Measurements from ENCODE around the gene TAP2.

TAP2 gene

GRCh38 chr6:32853541-32854375 is 15.2 kb upstream of the TAP2 start, which contains the start of the genes PSMB9 and TAP1:
TSS of gene PSMB9 (plus strand) at chr6:32854192. CDS start at chr6:32854230, 38 bp downstream.
TSS of gene TAP1 (minus strand) at chr6:32853704. CDS start at chr6:32853636, 68 bp downstream.
- peak; percentile 85 to 97 for DNase-seq

- DNase-seq = peak in 1 of 2 experiments; percentile 25
Measured at GRCh38 chr6:32852844-32853540, 14.5 kb upstream of the TAP2 start.

DNA sequence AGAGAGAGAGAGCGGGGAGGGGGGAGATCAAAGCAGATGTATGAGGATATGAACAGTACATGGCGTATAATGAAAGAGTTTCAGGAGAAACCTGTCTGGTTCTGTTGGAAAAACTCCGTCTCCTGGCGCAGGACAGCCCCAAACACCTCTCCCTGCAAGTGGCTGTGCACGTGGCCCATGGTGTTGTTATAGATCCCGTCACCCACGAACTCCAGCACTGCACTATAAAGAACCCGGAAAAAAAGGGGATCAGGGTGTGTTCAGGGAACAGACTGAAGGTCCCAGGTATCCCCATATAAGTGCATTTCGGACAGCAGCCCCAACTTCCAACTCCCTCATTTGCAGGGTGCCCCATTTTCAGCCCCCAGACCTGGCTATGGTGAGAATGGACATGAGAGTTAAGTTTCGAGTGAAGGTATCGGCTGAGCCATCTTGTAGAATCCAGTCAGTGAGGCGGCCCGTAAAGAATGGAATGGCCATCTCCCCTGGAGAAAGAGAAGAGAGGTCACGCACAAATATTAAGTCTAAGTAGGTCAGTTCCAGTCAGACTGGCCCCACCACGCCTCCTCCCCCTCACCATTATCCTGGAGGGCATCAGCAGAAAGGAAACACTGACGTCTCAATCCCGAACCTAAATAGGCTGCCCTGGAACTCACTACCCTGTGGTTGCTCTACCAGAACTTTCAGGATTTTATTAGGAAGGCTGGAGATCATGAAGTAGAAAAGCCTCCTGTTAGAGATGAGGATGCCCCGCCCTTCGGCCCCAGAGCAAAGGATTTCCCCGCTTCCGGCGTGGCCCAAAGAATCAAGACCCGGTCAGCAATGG is 13.7 kb upstream of the TAP2 start:
- DNase-seq = no peak

- no peak for DNase-seq
Measured at GRCh38 chr6:32851025-32851424, 12.5 kb upstream of the TAP2 start.

- DNase-seq = no peak
Measured at GRCh38 chr6:32849126-32849525, 10.6 kb upstream of the TAP2 start.

DNA sequence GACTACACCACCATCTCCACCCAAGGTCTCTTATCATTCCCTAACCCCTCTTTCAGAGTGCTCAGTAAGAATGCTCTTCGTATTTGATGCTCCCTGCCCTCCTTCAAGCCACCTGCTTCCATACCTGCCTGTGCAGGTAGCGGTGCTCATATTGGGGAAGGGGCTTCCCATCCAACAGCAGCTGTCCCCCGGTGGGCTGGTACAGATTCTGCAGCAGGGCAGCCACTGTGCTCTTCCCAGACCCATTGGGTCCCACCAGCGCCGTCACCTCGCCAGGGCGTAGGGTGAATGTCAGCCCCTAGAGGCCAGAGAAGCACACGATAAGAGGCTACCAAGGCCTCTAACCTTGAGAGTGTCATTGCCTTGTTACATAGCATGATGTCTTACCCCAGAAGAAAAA is 9.3 kb upstream of the TAP2 start:
- DNase-seq = no peak

DNA sequence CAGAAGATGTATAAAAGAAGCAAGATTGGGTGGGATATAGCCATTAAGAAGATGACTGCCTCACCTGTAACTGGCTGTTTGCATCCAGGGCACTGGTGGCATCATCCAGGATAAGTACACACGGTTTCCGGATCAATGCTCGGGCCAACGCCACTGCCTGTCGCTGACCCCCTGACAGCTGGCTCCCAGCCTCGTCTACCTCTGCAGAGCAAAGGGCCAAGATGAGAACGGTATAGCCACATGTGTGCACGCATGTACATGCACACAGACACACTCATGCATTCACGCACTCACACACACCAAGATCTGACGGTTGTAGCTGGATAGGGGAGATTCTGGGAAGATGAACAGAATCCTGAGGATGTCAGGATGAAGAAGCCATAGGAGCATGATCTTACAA is 8.5 kb upstream of the TAP2 start:
- no peak for DNase-seq

- no peak for DNase-seq
Measured at GRCh38 chr6:32845384-32845884, 6.9 kb upstream of the TAP2 start.

- no peak for DNase-seq
Measured at GRCh38 chr6:32844839-32845383, 6.4 kb upstream of the TAP2 start.

GRCh38 chr6:32843979-32844838 is 5.7 kb upstream of the TAP2 start, which contains the start of gene PSMB8:
TSS of gene PSMB8 (minus strand) at chr6:32844047. CDS start at chr6:32843996, 51 bp downstream.
- DNase-seq = peak; percentile 92 to 95

- no peak for DNase-seq
Measured at GRCh38 chr6:32843331-32843978, 4.9 kb upstream of the TAP2 start.

DNA sequence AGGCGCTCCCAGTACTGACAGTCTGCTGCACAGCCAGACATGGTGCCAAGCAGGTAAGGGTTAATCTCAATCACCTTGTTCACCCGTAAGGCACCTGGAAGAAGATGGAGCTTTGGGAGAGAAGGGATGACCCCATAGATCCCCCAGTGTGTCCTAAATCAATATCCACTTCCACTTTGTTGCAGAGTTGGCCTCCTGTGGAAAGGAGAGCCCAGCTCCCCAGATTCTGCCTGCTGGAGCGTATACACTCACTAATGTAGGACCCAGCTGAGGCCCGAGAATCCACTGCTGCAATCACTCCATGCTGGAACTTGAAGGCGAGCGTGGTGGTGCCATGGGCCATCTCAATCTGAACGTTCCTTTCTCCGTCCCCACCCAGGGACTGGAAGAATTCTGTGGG is 4.2 kb upstream of the TAP2 start:
- no peak for DNase-seq

GRCh38 chr6:32842021-32842650 is 3.6 kb upstream of the TAP2 start:
- DNase-seq = no peak

DNA sequence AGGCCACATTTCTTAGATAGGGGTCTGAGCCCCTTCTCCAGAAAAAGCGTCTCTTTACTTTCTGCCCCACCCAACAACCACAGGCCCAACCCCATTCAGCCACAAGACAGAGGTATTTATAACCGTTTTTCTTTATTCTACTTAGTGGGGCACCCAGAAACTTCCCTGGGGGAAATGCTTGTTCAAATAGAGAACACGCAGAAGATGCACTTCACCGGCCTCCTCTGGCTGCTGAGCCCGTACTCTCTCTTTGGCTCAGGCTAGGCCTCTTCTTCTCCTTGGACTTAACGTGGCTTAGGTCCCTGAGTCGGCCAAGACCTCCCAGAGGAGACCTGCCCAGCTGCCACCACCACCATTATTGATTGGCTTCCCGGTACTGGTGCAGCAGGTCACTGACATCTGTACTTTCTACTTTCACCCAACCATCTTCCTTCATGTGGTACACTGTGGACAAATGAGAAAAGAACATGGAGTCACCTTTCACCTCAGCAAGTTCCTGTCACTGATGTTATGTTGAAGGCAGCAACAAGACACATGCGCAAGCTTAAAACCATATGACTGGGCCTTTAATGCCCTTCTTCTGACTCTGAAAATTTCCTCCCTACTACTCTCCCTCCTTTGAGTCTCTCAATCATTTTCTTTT is 2.2 kb upstream of the TAP2 start:
- no peak for DNase-seq

DNA sequence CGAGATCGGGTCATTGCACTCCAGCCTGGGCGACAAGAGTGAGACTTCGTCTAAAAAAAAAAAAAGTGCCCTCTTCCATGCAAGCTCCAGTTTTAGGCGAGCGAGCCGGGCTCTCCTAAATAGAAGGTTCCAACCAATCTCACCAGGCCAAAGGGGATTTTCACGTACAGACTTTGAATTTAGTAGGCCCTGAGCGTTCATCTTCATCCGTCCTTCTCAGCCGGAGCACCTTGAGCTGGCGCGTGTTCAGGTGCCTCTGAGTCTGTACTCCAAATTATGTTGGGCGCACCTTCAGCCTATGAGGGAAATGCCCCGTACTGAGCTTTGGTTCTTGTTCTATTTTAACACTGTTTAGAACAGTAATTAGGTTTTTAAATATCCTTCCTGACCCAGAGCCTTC is 817 bp upstream of the TAP2 start:
- no peak for DNase-seq

DNA sequence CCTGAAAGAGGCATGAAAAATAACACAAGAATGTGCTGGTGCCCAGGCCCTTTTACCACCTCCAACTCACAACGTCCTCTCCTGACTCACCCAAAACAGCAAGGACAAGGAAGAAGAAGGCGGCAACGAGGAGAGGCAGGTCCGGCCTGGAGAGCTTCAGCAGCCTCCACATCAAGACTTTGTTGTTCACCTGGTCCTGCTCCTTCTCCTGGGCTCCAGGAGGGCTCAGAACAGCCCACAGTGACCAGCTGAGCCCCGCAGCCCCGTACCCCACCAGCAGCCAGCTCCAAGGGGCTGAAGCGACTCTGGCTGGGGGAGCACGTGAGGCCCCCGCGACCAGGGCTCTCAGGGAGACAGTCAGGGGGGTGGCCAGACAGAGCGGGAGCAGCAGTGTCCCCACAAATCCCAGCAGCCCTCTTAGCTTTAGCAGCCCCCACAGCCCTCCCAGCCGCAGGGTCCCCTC is 857 bp downstream of the TAP2 start:
- DNase-seq = no peak

DNA sequence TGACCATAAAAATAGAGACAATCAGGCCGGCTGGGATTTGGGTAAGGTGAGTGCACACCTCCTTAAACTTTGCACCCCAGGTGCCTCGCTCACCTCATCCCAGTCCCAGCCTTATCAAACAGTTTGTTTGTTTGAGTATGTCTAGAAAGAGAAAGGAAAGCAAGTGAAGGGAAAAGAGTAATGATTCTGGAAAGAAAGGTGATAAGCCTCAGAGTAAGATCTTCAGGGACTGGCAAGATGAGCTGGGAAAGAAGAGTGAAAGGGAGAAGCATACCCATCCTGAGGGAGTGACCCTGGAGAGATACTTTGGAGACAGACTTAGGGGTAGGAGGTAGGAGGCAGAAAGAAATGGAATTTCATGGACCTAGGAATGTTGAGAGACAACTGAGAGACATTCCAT is 1.7 kb downstream of the TAP2 start:
- no peak for DNase-seq

- no peak for DNase-seq
Measured at GRCh38 chr6:32835167-32835893, 3.2 kb downstream of the TAP2 start.

DNA sequence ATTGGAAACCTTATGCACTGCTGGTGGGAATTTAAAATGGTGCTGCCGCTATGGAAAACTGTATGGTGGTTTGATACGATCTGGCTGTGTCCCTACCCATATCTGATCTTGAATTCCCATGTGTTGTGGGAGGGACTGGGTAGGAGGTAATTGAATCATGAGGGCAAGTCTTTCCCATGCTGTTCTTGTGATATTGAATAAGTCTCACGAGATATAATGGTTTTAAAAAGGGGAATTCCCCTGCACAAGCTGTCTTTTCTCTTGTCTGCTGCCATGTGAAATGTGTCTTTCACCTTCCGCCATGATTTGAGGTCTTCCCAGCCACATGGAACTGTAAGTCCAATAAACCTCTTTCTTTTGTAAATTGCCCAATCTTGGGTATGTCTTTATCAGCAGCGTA is 4.9 kb downstream of the TAP2 start:
- DNase-seq = no peak
